Embryonic facial prominence (tissue), 1 donor: Measurements from ENCODE around the gene IGDCC3.
A peak's percentile ranks its signal among the peaks of the same experiment; 100 is the strongest.

Experiments
- DNase-seq: peaks from one replicate; pipeline ENCODE4 v3.0.0-alpha.2; 2016; ENCODE audit errors: extremely low spot score

The IGDCC3 gene

GRCh38 chr15:65388306-65389080, 10.7 kb upstream of the IGDCC3 start:
- no peak for DNase-seq

- no peak for DNase-seq
These were observed 9.1 kb upstream of the IGDCC3 start for GRCh38 chr15:65386886-65387285.

- no peak for DNase-seq
These were observed 8.6 kb upstream of the IGDCC3 start for GRCh38 chr15:65386376-65386775.

GRCh38 chr15:65385870-65386258, 8.1 kb upstream of the IGDCC3 start:
- no peak for DNase-seq

GRCh38 chr15:65384895-65385869, 7.4 kb upstream of the IGDCC3 start:
- peak; percentile 81 for DNase-seq

GRCh38 chr15:65384505-65384894, 6.7 kb upstream of the IGDCC3 start:
- DNase-seq, result no peak

GRCh38 chr15:65383991-65384390, 6.2 kb upstream of the IGDCC3 start:
- DNase-seq, result no peak

- no peak for DNase-seq
These were observed 5.7 kb upstream of the IGDCC3 start for GRCh38 chr15:65383456-65383855.

- DNase-seq, result no peak
These were observed 5.1 kb upstream of the IGDCC3 start for GRCh38 chr15:65382921-65383320.

- DNase-seq, result no peak
These were observed 4.3 kb upstream of the IGDCC3 start for GRCh38 chr15:65382146-65382491.

- no peak for DNase-seq
These were observed 3.8 kb upstream of the IGDCC3 start for GRCh38 chr15:65381445-65382145.

- no peak for DNase-seq
These were observed 2.2 kb upstream of the IGDCC3 start for GRCh38 chr15:65379986-65380385.

GRCh38 chr15:65377105-65377975, 462 bp downstream of the IGDCC3 start:
- DNase-seq, result no peak

GRCh38 chr15:65376767-65377104, 1.1 kb downstream of the IGDCC3 start:
- no peak for DNase-seq

GRCh38 chr15:65375871-65376607, 1.8 kb downstream of the IGDCC3 start:
- DNase-seq, result no peak

GRCh38 chr15:65374821-65375401, 2.9 kb downstream of the IGDCC3 start:
- no peak for DNase-seq

GRCh38 chr15:65374334-65374733, 3.5 kb downstream of the IGDCC3 start:
- DNase-seq, result no peak

GRCh38 chr15:65373163-65373651, 4.6 kb downstream of the IGDCC3 start:
- DNase-seq, result no peak

GRCh38 chr15:65372787-65373067, 5.1 kb downstream of the IGDCC3 start:
- no peak for DNase-seq
